Cardiac ventricle fibroblast (primary cell): ENCODE results near the gene STC2. TPM values are rescaled to one million over a fixed set of nuclear protein-coding genes. Genes with fewer than 3 reads are reported as not detected.

Source experiments
- total RNA-seq: library from RNA; depleted of rRNA; stranded (reverse); fragments of >200 nt; gene quantifications from 2 replicates; pipeline ENCODE4 v1.2.3, GENCODE V29; 2015

Gene STC2
- 97.7 and 161 TPM in 2 replicates for total RNA-seq

GRCh38 chr5:173327948-173328843 is at the start of gene STC2:
Gene STC2 (minus strand): TSS chr5:173328414. CDS start chr5:173328193, 221 bp downstream.

Other genes with a start within 250 kb of the STC2 start
- gene BNIP1, start 183.9 kb downstream of the STC2 start, total RNA-seq = 8.8 and 12.0 TPM in 2 replicates
- not detected in 2 replicates for gene NKX2-5, start 93.2 kb downstream of the STC2 start, total RNA-seq